Measurements from ENCODE around the gene LETM1. TPM values are rescaled to one million over a fixed set of nuclear protein-coding genes. Genes with fewer than 3 reads are reported as not detected.

The LETM1 gene
- total and polyA plus RNA-seq, 2 of the 13 experiments (the other 11 are each of a cell fraction or from before 2014, with no cell fraction given) = 9.7 to 41.6 TPM

GRCh38 chr4:1797861-1798579, 57.9 kb downstream of the LETM1 start (continued):
- TF ChIP-seq MED1 (CRISPR knock-in tag; IDR thresholded peaks at IDR 0.05) = peak; percentile 29; the same call in 1 of the 2 replicates
- TF ChIP-seq BRD4 (CRISPR knock-in tag; IDR thresholded peaks at IDR 0.05) = no peak
- TF ChIP-seq HIVEP1 (CRISPR knock-in tag; IDR thresholded peaks at IDR 0.05) = no peak
- no peak for TF ChIP-seq ZNF768 (CRISPR knock-in tag; IDR thresholded peaks at IDR 0.05)
- TF ChIP-seq, protein P1, sequence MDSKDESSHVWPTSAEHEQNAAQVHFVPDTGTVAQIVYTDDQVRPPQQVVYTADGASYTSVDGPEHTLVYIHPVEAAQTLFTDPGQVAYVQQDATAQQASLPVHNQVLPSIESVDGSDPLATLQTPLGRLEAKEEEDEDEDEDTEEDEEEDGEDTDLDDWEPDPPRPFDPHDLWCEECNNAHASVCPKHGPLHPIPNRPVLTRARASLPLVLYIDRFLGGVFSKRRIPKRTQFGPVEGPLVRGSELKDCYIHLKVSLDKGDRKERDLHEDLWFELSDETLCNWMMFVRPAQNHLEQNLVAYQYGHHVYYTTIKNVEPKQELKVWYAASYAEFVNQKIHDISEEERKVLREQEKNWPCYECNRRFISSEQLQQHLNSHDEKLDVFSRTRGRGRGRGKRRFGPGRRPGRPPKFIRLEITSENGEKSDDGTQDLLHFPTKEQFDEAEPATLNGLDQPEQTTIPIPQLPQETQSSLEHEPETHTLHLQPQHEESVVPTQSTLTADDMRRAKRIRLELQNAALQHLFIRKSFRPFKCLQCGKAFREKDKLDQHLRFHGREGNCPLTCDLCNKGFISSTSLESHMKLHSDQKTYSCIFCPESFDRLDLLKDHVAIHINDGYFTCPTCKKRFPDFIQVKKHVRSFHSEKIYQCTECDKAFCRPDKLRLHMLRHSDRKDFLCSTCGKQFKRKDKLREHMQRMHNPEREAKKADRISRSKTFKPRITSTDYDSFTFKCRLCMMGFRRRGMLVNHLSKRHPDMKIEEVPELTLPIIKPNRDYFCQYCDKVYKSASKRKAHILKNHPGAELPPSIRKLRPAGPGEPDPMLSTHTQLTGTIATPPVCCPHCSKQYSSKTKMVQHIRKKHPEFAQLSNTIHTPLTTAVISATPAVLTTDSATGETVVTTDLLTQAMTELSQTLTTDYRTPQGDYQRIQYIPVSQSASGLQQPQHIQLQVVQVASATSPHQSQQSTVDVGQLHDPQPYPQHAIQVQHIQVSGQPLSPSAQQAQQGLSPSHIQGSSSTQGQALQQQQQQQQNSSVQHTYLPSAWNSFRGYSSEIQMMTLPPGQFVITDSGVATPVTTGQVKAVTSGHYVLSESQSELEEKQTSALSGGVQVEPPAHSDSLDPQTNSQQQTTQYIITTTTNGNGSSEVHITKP (CRISPR knock-in tag; IDR thresholded peaks at IDR 0.05; ENCODE audit: low read depth) = 0 out of 2 replicates have a peak, but pooled peaks have one; percentile 43
- TF ChIP-seq CENPT (CRISPR knock-in tag; IDR thresholded peaks at IDR 0.05; ENCODE audit: low read depth) = no peak
- TF ChIP-seq ARNT (IDR thresholded peaks at IDR 0.05) = no peak
- TF ChIP-seq ZNF530 (CRISPR knock-in tag; IDR thresholded peaks at IDR 0.05; ENCODE audit: low read depth) = no peak
- TF ChIP-seq MTF1 (CRISPR knock-in tag; IDR thresholded peaks at IDR 0.05) = no peak
- TF ChIP-seq ZBTB20 (CRISPR knock-in tag; IDR thresholded peaks at IDR 0.05; ENCODE audit: borderline replicate concordance, low read depth) = no peak
- no peak for TF ChIP-seq MYPOP (CRISPR knock-in tag; IDR thresholded peaks at IDR 0.05)
- no peak for TF ChIP-seq ZNF749 (CRISPR knock-in tag; IDR thresholded peaks at IDR 0.05; ENCODE audit: borderline replicate concordance)
- TF ChIP-seq ZSCAN12 (CRISPR knock-in tag; IDR thresholded peaks at IDR 0.05) = no peak
- no peak for TF ChIP-seq NFYB (CRISPR knock-in tag; IDR thresholded peaks at IDR 0.05)
- no peak for TF ChIP-seq ZBTB37 (CRISPR knock-in tag; IDR thresholded peaks at IDR 0.05)
- TF ChIP-seq, protein P2, sequence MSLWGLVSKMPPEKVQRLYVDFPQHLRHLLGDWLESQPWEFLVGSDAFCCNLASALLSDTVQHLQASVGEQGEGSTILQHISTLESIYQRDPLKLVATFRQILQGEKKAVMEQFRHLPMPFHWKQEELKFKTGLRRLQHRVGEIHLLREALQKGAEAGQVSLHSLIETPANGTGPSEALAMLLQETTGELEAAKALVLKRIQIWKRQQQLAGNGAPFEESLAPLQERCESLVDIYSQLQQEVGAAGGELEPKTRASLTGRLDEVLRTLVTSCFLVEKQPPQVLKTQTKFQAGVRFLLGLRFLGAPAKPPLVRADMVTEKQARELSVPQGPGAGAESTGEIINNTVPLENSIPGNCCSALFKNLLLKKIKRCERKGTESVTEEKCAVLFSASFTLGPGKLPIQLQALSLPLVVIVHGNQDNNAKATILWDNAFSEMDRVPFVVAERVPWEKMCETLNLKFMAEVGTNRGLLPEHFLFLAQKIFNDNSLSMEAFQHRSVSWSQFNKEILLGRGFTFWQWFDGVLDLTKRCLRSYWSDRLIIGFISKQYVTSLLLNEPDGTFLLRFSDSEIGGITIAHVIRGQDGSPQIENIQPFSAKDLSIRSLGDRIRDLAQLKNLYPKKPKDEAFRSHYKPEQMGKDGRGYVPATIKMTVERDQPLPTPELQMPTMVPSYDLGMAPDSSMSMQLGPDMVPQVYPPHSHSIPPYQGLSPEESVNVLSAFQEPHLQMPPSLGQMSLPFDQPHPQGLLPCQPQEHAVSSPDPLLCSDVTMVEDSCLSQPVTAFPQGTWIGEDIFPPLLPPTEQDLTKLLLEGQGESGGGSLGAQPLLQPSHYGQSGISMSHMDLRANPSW (CRISPR knock-in tag; IDR thresholded peaks at IDR 0.05; ENCODE audit: borderline replicate concordance) = no peak
- no peak for TF ChIP-seq ZFP37 (CRISPR knock-in tag; IDR thresholded peaks at IDR 0.05; ENCODE audit: borderline replicate concordance)
- TF ChIP-seq SIN3B (IDR thresholded peaks at IDR 0.05; ENCODE audit: low read length) = no peak
- TF ChIP-seq SRSF4 (IDR thresholded peaks at IDR 0.05; ENCODE audit: low read depth, low read length, poor library complexity, severe bottlenecking) = no peak
- no peak for TF ChIP-seq PPARG (CRISPR knock-in tag; conservative IDR thresholded peaks at IDR 0.05)
